ENCODE results near the gene MRPL36.

The MRPL36 gene

DNA sequence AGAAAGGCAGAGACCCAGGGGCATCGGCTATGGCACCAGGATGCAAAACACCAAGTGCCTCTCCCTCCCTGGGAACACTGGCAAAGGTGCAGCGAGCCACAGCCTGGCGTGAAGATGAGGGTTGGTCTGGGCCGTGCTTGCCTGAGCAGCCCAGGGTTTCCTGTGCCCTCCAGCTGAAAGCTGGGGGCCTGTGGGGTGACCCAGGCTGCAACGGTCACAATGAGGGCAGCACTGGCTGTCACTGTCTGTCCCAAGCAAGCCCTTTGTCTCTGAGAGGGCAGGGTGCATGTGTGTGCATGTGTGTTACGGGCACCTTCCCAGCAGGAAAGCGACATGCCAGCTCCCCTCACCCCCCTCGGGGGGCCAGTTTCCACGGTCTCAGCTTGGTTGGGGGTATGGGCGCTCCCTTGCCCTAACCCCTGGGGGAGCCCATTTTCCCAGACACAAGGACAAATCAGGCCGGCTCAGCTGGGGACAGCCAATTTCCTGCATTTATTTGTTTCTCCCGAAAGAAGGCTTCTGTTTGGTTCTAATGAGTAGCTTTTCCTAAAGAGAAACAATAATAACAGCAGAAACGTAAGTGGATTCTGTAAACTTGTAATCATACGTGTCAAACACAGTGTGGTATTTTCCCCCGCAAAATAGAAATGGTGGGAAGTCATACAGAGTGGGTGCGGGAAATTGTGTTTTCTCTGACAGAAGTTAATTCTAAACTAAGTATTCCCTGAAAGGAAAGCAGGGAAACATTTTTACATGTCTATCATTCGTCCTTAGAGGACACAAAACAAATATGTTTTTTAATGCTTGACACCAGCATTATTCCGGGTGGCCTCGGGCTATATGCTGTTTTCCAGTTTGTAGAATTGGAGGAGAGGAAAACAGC is 21.3 kb downstream of the MRPL36 start:
- no peaks in the 10 kb centered on the region for H3K36me3 Mint-ChIP-seq (ENCODE audit: low read depth)
- DNase-seq = no peak
- H3K27me3 Mint-ChIP-seq = no peaks in the 10 kb centered on the region
- no peaks in the 10 kb centered on the region for H3K9me3 Mint-ChIP-seq
- no peak for ATAC-seq
- H3K27ac Mint-ChIP-seq = no peak overlapping the region
- peaks cover 8% of the 10 kb centered on the region for H3K4me1 Mint-ChIP-seq
- H3K4me3 Mint-ChIP-seq = no peak overlapping the region

DNA sequence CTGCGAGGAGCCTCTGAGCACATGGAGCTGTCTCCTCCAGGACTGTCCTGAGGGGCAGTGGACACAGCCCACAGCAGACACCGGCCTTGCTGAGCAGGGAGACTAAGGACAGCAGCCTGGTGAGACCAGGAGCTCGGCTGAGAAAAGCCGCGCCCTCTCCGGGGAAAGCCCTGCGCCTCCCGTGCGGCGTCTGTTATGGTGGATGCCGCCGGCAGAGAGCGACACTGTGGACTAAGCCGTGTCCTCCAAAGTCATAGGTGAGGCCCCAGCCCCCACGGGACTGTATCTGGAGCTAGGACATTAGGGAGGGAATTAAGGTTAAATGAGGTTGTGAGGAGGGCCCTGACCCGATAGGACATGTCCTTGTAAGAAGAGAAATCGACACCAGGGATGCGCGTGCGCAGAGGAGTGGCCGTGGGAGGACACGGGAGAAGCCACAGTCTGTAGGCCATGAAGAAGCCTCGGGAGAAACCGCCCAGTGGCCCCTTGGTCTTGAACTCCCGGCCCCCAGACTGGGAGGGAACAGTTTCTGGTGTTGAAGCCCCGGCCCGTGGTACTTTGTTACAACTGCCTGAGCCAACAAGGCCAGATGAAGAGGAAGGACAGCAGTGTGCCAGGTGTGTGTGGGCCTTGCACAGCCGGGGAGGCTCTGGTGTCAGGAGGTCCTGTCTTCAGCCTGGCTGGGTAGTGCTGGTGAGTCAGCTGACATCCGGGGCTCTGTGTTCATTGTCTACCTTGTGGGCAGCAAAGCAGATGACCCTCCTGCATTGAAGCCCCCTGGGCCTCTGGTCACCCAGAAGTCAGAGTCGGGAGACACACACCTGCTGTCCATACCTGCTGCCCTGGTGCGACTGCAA is 22.1 kb downstream of the MRPL36 start:
- Mint-ChIP-seq H3K4me3 (no peak overlapping the region), H3K36me3 (ENCODE audit: low read depth) (no peaks in the 10 kb centered on the region), H3K9me3 (no peaks in the 10 kb centered on the region), H3K27me3 (no peaks in the 10 kb centered on the region), H3K4me1 (no peaks in the 10 kb centered on the region), H3K27ac (no peak overlapping the region)
- no peak for DNase-seq
- no peak for ATAC-seq

DNA sequence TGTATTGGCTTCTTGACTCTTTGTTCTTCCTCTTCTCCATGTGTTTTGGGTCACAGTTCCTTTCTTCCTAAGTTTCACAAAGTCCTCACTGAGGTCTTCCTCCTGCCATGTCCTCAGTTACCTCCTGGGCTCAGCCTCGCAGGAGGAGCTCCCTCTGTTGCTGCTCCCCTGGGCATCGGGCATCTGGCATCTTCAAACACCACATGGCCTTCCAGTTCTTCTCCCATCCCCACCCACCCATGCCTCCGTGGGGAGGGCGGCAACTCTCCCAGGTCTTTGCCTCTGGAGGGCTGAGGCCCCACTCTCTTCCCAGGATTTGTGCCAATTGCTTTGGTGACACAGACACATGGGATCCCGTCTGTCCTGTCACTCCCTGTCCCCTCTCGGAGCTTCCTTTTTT is 22.8 kb downstream of the MRPL36 start:
- Mint-ChIP-seq H3K4me3 (no peak overlapping the region), H3K27me3 (no peaks in the 10 kb centered on the region), H3K4me1 (no peaks in the 10 kb centered on the region), H3K36me3 (ENCODE audit: low read depth) (no peaks in the 10 kb centered on the region), H3K9me3 (no peaks in the 10 kb centered on the region), H3K27ac (no peak overlapping the region)
- DNase-seq (no peak), ATAC-seq (no peak)

DNA sequence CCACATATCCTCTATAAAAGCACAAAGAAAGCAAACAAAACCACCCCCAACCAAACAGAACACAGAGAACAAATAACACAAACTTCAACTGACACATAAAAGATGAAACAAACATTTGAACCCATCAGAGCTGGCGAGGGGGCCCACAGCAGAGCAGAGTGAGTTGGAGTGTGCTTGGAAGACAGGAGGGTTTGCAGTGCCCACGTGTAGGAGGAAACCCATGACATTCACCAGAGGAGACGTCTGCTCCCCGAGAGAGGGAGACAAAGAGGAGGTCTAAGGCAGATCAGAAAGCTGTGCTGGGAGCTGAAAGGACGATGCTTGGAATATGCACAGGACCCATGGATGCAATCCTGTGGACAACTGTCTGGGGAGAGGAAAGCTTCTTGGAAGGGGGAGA is 27.0 kb downstream of the MRPL36 start:
- Mint-ChIP-seq H3K4me3 (no peak overlapping the region), H3K4me1 (no peaks in the 10 kb centered on the region), H3K27me3 (no peaks in the 10 kb centered on the region), H3K27ac (no peak overlapping the region), H3K9me3 (no peaks in the 10 kb centered on the region), H3K36me3 (ENCODE audit: low read depth) (no peaks in the 10 kb centered on the region)
- DNase-seq (no peak), ATAC-seq (peak; percentile 66)

- no peak for ATAC-seq
- H3K27me3 Mint-ChIP-seq = no peaks in the 10 kb centered on the region
Measured at GRCh38 chr5:1771149-1772065, 28.2 kb downstream of the MRPL36 start.

DNA sequence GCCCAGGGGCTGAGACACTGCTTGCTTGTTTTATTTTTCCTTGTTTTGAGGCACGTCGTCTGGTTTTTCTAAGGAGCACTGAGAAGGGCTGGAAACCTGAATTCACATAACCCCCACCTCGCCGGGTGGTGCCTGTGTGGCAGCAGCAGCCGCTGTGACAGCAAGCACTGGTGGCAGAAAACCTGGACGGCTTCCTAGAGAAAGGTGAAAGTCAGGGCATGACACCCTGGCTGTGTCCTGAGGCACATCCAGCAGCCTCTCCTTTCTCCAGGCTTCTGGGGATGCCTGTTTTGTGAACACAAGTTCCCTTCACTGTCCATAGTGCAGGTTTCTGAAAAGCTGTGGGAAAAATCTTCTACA is 29.2 kb downstream of the MRPL36 start:
- Mint-ChIP-seq H3K27ac (no peak overlapping the region), H3K27me3 (no peaks in the 10 kb centered on the region), H3K4me1 (no peaks in the 10 kb centered on the region), H3K9me3 (no peaks in the 10 kb centered on the region), H3K4me3 (no peak overlapping the region), H3K36me3 (ENCODE audit: low read depth) (no peaks in the 10 kb centered on the region)
- ATAC-seq (no peak), DNase-seq (no peak)

More at GRCh38 chr5:1771149-1772065, 28.2 kb downstream of the MRPL36 start:
- no peaks in the 10 kb centered on the region for H3K9me3 Mint-ChIP-seq
- no peak overlapping the region for H3K4me3 Mint-ChIP-seq
- no peaks in the 10 kb centered on the region for H3K4me1 Mint-ChIP-seq
- DNase-seq = no peak
- no peaks in the 10 kb centered on the region for H3K36me3 Mint-ChIP-seq (ENCODE audit: low read depth)
- no peak overlapping the region for H3K27ac Mint-ChIP-seq

DNA sequence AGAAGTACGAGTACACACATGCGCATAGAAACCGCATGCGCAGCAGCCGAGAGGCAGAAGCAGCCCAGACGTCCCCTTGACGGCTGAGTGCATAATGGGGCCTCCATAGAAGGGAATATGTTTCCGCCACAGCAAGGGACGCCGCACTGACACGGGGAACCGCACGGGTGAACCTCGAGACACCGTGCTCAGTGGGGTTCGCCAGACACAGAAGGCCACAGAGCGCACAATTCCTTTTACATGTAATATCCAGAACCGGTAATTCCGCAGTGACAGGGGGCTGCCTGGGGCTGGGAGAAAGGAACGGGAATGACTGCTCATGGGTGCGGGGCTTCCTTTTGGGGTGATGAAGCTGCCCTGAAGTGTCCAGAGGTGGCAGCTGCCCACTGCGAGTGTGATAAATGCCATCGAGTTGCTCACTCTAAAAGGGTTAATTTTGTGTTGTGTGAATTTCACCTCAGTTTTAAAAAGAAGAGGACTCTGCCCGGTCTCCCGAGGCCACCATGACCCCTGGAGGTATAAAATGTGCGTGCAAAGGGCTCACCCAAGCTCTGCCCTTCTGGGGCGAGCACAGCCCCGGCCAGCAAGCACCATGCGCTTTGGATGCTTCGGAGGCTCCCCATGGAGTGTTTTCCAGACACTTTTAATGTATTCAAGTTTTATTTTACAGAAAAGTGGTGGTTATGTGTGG is 29.7 kb downstream of the MRPL36 start:
- DNase-seq (no peak), ATAC-seq (no peak)
- Mint-ChIP-seq H3K4me1 (no peaks in the 10 kb centered on the region), H3K36me3 (ENCODE audit: low read depth) (no peaks in the 10 kb centered on the region), H3K27me3 (peaks cover under 1% of the 10 kb centered on the region), H3K27ac (no peak overlapping the region), H3K9me3 (no peaks in the 10 kb centered on the region), H3K4me3 (no peak overlapping the region)

GRCh38 chr5:1769017-1769640 is 30.5 kb downstream of the MRPL36 start:
- Mint-ChIP-seq H3K4me1 (no peaks in the 10 kb centered on the region), H3K9me3 (no peaks in the 10 kb centered on the region), H3K4me3 (no peak overlapping the region), H3K36me3 (ENCODE audit: low read depth) (no peaks in the 10 kb centered on the region), H3K27me3 (peaks cover 3% of the 10 kb centered on the region), H3K27ac (no peak overlapping the region)
- no peak for ATAC-seq
- no peak for DNase-seq

DNA sequence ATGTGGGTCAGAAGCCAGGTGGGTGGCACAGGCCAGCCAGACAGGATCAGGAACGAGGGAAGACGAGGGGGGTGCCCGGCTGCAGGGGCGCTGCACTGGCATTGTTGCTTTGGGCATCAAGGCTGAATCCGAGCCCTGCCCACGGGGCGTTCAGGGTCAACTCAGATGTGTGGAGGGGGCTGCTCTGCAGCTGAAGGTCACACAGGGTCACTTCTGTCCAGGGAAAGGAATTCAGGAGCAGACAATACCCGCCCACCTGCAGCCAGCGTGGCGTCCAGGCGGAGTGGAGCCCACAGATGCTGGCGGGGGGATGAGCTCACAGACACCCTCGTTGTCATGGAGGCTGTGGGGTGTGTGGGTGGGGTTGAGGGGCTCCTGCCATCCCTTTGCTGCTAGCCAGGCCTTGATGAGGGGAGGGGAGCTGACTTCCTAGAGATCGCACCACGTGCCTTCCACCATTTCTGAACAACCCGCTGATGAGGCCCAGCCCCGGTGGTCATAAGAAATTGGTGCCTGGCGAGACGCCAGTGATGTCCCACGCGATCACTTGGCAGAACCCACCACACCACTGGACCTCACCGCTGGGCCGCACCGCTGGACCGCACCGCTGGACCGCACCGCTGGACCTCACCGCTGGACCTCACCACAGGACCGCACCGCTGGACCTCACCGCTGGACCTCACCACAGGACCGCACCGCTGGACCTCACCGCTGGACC is 31.2 kb downstream of the MRPL36 start:
- peaks cover 9% of the 10 kb centered on the region for H3K27me3 Mint-ChIP-seq
- no peak for DNase-seq
- no peaks in the 10 kb centered on the region for H3K36me3 Mint-ChIP-seq (ENCODE audit: low read depth)
- no peak overlapping the region for H3K27ac Mint-ChIP-seq
- H3K9me3 Mint-ChIP-seq = no peaks in the 10 kb centered on the region
- ATAC-seq = no peak
- H3K4me3 Mint-ChIP-seq = no peak overlapping the region
- H3K4me1 Mint-ChIP-seq = no peaks in the 10 kb centered on the region

DNA sequence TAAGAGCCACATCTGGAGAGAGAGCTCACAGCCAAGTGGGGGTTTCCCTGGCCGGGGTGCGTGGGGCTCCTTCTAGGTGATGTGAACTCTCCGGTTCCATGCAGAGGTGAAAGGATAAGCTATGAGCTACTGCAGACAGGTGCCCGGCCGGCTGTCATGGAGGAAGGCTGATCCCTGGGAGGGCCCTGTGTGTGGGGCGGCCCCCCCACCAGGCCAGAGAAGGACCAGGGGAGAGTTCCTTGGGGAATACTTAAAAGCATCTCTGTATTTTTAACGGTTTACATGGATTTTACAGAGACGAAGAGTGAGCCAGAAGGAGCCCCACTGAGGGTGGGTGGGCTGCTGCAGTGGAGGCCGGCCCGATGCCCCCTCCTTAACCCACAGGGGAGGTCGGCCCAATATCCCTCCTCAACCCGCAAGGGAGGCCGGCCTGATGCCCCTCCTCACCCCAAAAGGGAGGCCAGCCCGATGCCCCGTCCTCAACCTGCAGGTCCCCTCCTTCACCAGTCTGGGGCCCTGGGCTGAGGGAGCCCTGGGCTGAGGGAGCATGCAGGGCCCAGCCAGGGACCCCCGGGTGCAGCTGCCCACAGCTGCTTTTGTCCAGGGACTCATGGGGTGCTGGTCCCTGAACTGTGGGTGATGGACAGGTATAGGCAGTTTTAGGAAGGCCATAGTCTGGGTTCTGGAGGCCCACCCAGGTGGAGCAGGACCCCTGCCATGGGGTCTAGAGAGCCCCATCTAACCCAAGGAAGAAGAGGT is 31.9 kb downstream of the MRPL36 start:
- no peak for DNase-seq
- H3K36me3 Mint-ChIP-seq (ENCODE audit: low read depth) = no peaks in the 10 kb centered on the region
- no peaks in the 10 kb centered on the region for H3K9me3 Mint-ChIP-seq
- ATAC-seq = no peak
- no peak overlapping the region for H3K4me3 Mint-ChIP-seq
- H3K27me3 Mint-ChIP-seq = peaks cover 12% of the 10 kb centered on the region
- H3K27ac Mint-ChIP-seq = no peak overlapping the region
- H3K4me1 Mint-ChIP-seq = no peaks in the 10 kb centered on the region

- Mint-ChIP-seq H3K27ac (no peak overlapping the region), H3K9me3 (no peaks in the 10 kb centered on the region), H3K4me3 (no peak overlapping the region), H3K4me1 (no peaks in the 10 kb centered on the region), H3K27me3 (peaks cover 19% of the 10 kb centered on the region), H3K36me3 (ENCODE audit: low read depth) (no peaks in the 10 kb centered on the region)
- ATAC-seq (no peak), DNase-seq (no peak)
Measured at GRCh38 chr5:1765880-1766235, 33.8 kb downstream of the MRPL36 start.

GRCh38 chr5:1765141-1765879 is 34.3 kb downstream of the MRPL36 start:
- no peak for ATAC-seq
- H3K4me1 Mint-ChIP-seq = no peaks in the 10 kb centered on the region
- no peak overlapping the region for H3K4me3 Mint-ChIP-seq
- no peaks in the 10 kb centered on the region for H3K36me3 Mint-ChIP-seq (ENCODE audit: low read depth)
- no peak for DNase-seq
- H3K9me3 Mint-ChIP-seq = no peaks in the 10 kb centered on the region
- H3K27me3 Mint-ChIP-seq = peaks cover 19% of the 10 kb centered on the region
- no peak overlapping the region for H3K27ac Mint-ChIP-seq
